ENCODE measurements around the gene PTGFRN.

The PTGFRN gene

DNA sequence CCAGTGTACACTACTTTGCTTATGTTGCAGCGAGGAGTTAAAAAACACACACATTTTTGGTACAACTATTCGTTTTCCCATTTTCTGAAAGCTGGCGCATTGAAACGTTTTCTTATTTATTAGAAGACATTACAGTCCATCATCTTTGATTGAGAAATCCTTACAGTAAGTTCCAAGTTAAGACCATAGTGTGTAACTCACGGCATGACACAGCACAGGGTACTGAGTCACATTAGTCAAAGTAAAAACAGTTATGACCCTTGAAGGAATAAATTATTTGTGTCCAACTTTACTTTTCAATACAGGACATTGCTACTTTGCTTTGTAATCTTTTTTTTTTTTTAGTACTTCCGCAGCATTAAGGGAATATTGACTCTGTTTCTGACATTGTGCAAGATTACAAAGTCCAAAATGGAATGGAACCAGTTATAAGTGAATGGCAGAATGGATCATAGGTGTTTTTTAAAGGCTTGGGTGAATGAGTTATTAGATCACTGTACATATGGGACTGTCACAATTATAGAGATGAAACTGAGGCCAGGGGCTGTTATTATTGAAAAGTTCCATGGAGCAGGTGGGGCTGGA, 11.7 kb downstream of the PTGFRN start:
- Histone ChIP-seq H3K36me3 (ENCODE audit: low read depth) (peaks cover 5% of the 10 kb centered on the region), H3K9me3 (ENCODE audit: severe bottlenecking) (no peaks in the 10 kb centered on the region), H3K27me3 (ENCODE audit: insufficient read depth, poor library complexity, severe bottlenecking) (no peaks in the 10 kb centered on the region), H3K27ac (ENCODE audit: poor library complexity, severe bottlenecking) (no peak overlapping the region), H3K4me3 (ENCODE audit: severe bottlenecking) (no peak overlapping the region), H3K4me1 (ENCODE audit: insufficient read depth, poor library complexity, severe bottlenecking) (peaks cover 39% of the 10 kb centered on the region)
- TF ChIP-seq, protein P1, sequence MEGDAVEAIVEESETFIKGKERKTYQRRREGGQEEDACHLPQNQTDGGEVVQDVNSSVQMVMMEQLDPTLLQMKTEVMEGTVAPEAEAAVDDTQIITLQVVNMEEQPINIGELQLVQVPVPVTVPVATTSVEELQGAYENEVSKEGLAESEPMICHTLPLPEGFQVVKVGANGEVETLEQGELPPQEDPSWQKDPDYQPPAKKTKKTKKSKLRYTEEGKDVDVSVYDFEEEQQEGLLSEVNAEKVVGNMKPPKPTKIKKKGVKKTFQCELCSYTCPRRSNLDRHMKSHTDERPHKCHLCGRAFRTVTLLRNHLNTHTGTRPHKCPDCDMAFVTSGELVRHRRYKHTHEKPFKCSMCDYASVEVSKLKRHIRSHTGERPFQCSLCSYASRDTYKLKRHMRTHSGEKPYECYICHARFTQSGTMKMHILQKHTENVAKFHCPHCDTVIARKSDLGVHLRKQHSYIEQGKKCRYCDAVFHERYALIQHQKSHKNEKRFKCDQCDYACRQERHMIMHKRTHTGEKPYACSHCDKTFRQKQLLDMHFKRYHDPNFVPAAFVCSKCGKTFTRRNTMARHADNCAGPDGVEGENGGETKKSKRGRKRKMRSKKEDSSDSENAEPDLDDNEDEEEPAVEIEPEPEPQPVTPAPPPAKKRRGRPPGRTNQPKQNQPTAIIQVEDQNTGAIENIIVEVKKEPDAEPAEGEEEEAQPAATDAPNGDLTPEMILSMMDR (IDR thresholded peaks at IDR 0.05; ENCODE audit: poor library complexity, severe bottlenecking) = no peak
- DNase-seq (ENCODE audit: low spot score) (no peak), ATAC-seq (ENCODE audit: low read depth) (no peak)

DNA sequence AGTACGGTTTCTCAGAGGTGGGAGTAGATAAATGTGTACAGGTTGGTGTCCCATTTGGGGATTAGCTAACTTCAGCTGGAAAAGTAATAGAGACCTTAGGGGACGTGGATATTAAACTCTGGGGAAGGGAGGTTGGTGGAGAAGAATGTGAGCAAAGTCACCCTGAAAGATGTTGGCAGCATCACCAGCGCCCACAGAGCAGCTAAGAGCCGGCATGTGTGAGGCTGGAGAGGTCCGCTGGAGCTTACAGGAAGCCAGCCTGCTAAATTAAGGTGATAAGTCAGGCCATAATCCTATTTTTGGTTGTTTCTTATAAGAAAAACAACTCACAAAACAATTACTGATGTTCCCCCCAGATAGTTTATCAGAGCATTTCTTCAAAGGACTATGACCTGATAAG, 12.2 kb downstream of the PTGFRN start:
- TF ChIP-seq, protein P1 (IDR thresholded peaks at IDR 0.05; ENCODE audit: poor library complexity, severe bottlenecking) = no peak
- no peaks in the 10 kb centered on the region for H3K9me3 ChIP-seq (ENCODE audit: severe bottlenecking)
- no peaks in the 10 kb centered on the region for H3K27me3 ChIP-seq (ENCODE audit: insufficient read depth, poor library complexity, severe bottlenecking)
- DNase-seq (ENCODE audit: low spot score) (no peak), ATAC-seq (ENCODE audit: low read depth) (no peak)
- H3K4me1 ChIP-seq (ENCODE audit: insufficient read depth, poor library complexity, severe bottlenecking) = peaks cover 35% of the 10 kb centered on the region
- peaks cover 5% of the 10 kb centered on the region for H3K36me3 ChIP-seq (ENCODE audit: low read depth)
- no peak overlapping the region for H3K4me3 ChIP-seq (ENCODE audit: severe bottlenecking)
- no peak overlapping the region for H3K27ac ChIP-seq (ENCODE audit: poor library complexity, severe bottlenecking)

DNA sequence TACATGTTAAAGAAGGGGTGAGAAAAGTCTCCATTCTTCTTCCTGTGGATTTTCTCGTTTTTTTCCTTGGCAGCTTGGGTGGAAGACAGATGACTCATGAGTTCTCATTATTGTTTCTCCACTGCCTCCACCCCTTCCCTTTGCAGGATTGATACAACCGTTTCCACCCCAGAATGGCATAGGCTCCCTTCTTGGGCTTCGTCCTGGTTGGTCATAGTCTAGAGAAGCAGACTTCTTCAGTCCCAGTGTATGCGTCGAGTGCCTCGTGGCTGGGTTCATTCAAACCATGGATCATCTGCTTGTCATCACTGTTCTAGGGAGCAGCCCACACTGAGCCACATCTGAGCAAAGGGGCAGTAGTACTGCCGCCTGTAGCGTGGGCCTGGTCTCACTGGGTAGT, 13.7 kb downstream of the PTGFRN start:
- TF ChIP-seq, protein P1 (IDR thresholded peaks at IDR 0.05; ENCODE audit: poor library complexity, severe bottlenecking) = no peak
- peak overlapping the region; percentile 14 for H3K27ac ChIP-seq (ENCODE audit: poor library complexity, severe bottlenecking)
- DNase-seq (ENCODE audit: low spot score) = no peak
- H3K4me3 ChIP-seq (ENCODE audit: severe bottlenecking) = no peak overlapping the region
- no peaks in the 10 kb centered on the region for H3K9me3 ChIP-seq (ENCODE audit: severe bottlenecking)
- H3K27me3 ChIP-seq (ENCODE audit: insufficient read depth, poor library complexity, severe bottlenecking) = no peaks in the 10 kb centered on the region
- H3K4me1 ChIP-seq (ENCODE audit: insufficient read depth, poor library complexity, severe bottlenecking) = peaks cover 33% of the 10 kb centered on the region
- ATAC-seq (ENCODE audit: low read depth) = no peak
- peaks cover 5% of the 10 kb centered on the region for H3K36me3 ChIP-seq (ENCODE audit: low read depth)

DNA sequence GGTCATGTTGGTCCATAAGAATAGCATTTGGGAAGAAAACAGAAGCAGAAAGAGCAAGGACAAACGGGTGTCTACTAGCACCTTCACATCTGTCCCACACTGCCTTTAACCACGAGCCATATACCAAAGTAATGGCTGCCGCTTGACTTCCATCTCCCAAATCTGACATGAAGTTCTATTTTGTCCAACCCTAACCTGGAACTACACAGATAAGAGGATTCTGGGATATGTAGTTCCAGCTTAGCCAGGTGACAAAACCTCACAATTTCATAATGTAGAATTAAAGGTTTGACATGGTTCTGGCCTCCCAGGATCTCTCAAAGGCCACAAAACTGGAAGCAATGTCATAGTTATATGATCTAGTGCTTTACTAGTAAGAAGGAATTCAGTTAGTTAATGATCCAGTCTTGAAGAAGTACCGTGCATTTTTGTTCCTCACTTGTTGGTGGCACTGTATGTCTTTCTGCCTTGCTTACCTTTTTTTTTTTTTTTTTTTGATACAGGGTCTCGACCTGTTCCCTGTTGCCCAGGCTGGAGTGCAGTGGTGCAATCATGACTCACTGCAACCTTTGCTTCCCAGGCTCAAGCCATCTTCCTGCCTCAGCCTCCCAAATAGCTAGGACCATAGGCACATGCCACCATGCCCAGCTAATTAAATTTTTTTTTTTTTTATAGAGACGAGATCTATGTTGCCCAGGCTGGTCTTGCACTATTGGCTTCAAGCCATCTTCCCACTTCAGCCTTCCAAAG, 17.5 kb downstream of the PTGFRN start:
- no peak for DNase-seq (ENCODE audit: low spot score)
- no peak for ATAC-seq (ENCODE audit: low read depth)
- no peak overlapping the region for H3K4me3 ChIP-seq (ENCODE audit: severe bottlenecking)
- TF ChIP-seq, protein P1 (IDR thresholded peaks at IDR 0.05; ENCODE audit: poor library complexity, severe bottlenecking) = no peak
- H3K27me3 ChIP-seq (ENCODE audit: insufficient read depth, poor library complexity, severe bottlenecking) = no peaks in the 10 kb centered on the region
- peaks cover 12% of the 10 kb centered on the region for H3K4me1 ChIP-seq (ENCODE audit: insufficient read depth, poor library complexity, severe bottlenecking)
- peaks cover 21% of the 10 kb centered on the region for H3K36me3 ChIP-seq (ENCODE audit: low read depth)
- no peaks in the 10 kb centered on the region for H3K9me3 ChIP-seq (ENCODE audit: severe bottlenecking)
- no peak overlapping the region for H3K27ac ChIP-seq (ENCODE audit: poor library complexity, severe bottlenecking)

All from RWPE2 (cell line).